Adipose tissue (tissue), 3 donors: Measurements from ENCODE around the gene GLP2R. TPM values are rescaled to one million over a fixed set of nuclear protein-coding genes. Genes with fewer than 3 reads are reported as not detected.
"Not testable (repeated sequence)": the region's sequence is repeated elsewhere in the genome, so short reads cannot be mapped to it uniquely, and the experiment has no call there.

ENCODE experiments used
- H3K27ac ChIP-seq: one replicate; pipeline ENCODE4 v1.5.1; 2013; ENCODE audit warnings: low read depth, low read length
- WGBS, 3 donors: extraction: QIAGEN DNeasy Blood & Tissue Kit; methylation state at CpG; one replicate each; pipeline ENCODE4 v1.1.7; 2013; 5-methylcytosine and 5-hydroxymethylcytosine counted together
- polyA plus RNA-seq, 3 donors: library from polyadenylated mRNA; stranded (reverse); fragments of 200-250 nt; gene quantifications; one replicate each; pipeline ENCODE4 v1.2.3, GENCODE V29; 2013
- donor health status: healthy with polysubstance abuse.
- donor health status: Bipolar disorder and iron deficiency.
- donor health status: healthy.

GLP2R gene, protein sequence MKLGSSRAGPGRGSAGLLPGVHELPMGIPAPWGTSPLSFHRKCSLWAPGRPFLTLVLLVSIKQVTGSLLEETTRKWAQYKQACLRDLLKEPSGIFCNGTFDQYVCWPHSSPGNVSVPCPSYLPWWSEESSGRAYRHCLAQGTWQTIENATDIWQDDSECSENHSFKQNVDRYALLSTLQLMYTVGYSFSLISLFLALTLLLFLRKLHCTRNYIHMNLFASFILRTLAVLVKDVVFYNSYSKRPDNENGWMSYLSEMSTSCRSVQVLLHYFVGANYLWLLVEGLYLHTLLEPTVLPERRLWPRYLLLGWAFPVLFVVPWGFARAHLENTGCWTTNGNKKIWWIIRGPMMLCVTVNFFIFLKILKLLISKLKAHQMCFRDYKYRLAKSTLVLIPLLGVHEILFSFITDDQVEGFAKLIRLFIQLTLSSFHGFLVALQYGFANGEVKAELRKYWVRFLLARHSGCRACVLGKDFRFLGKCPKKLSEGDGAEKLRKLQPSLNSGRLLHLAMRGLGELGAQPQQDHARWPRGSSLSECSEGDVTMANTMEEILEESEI
- polyA plus RNA-seq: 10 to 100 TPM in 1 of 3 donors, 1 to 10 TPM in 1, under 1 TPM in 1; 0.58 to 57.7 (median 4.4) TPM

DNA sequence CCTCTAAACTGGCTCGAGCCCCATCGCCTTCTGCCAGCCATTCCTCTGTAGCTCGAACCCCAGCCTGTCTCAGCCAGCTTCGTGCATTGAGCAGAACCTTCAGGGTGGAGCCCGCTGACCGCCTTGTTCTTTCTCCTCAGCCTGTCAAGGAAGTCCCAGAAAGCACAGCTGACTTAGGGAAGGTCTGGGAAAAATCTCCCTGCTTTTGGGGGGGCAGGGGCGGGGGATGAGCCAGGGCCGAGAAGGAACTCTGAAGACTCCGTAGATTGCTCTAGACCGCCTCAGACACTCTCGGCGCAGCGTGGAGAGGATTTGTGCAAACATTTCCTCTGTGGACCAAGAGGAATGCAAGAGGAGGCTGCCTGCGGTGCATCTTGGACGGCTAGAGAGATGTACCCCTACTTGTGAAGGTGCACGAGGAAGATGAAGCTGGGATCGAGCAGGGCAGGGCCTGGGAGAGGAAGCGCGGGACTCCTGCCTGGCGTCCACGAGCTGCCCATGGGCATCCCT is at the start of gene GLP2R:
Gene GLP2R (plus strand): TSS at position 284 of the 510 bp plus-strand sequence. CDS start 140 bp downstream, at position 424.
- H3K27ac ChIP-seq: no peak within 1 kb of the TSS
- 46 to 55% (median 52%) methylated on average over 21 of the region's 21 CpGs for WGBS, 3 donors

DNA sequence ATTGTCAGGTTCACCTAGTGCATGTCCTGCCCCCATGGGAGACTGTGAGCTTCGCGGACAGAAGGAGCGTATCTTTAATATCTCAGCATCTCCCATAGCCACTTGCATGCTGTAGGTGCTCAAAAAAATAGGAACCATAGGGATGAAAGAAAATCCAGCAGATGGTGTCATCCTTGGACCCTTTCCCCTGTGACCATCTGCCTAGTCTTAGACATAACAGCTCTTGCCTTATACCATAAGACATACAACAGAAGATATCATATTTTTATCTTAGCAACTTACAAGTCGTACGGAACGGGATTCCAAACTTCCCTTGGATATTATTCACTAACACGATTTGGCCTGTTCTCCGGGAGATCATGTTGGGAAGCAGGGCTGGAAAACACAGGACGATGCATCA is 48.8 kb upstream of the GLP2R start:
- WGBS, 3 donors: 78 to 92% (median 87%) methylated on average over 9 of the region's 9 CpGs
- no peak overlapping the region for H3K27ac ChIP-seq

DNA sequence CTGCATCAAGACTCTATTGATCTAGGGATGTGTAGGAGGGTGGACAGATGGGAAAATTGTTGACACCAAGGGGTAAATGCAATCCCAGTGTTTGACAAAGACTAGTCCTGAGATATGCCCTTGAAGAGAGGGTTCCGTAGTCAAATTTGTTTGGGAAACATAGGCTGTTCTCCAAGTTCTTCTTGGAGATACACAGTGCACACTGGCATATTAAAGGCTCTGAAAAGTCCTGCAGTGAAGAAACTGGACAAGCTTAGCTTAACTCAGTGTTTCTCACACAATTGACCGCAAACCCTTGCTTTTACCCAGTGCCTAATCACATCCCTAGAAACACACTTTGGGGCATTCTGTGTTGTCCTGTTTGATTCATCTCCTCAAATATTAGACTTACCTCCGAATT is 45.2 kb upstream of the GLP2R start:
- WGBS, 3 donors: 74 to 92% (median 91%) methylated on average over 3 of the region's 3 CpGs
- H3K27ac ChIP-seq: no peak overlapping the region

DNA sequence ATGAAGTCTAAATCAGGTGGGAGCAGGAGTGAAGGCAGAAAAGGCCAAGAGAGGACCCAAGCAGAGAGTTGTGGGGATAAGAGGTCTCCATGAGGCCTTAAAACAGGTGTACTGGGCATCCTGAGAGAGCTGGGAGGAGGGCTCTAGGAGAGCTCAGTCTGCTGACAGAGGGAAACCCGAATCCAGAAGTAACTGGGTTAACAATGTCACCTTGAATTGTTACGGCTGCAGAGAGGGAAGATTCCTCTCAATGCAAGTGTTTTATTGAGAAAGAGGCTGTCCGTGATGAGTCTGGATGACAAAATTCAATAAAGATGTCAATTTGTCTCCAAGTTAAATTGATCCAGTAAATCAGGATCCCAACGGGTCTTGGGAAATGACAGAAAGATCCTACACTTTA is 42.7 kb upstream of the GLP2R start:
- WGBS, 3 donors: 66 to 78% (median 70%) methylated on average over 4 of the region's 4 CpGs
- H3K27ac ChIP-seq: no peak overlapping the region

DNA sequence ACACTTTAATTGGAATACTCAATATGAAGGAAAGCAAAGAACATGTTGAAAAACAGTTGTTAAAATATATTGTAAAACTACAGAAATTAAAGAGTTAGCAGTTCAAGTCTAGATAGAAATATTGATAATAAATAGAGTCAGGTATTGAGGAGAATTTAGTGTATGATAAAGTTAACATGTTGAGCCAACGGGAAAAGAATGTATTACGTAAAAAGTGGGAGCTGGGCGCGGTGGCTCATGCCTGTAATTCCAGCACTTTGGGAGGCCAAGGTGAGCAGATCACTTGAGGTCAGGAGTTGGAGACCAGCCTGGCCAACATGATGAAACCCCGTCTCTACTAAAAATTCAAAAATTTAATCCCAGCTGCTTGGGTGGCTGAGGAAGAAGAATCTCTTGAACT is 42.3 kb upstream of the GLP2R start:
- not testable (repeated sequence) for H3K27ac ChIP-seq
- 91 to 92% (median 91%) methylated on average over 5 of the region's 5 CpGs for WGBS, 3 donors

DNA sequence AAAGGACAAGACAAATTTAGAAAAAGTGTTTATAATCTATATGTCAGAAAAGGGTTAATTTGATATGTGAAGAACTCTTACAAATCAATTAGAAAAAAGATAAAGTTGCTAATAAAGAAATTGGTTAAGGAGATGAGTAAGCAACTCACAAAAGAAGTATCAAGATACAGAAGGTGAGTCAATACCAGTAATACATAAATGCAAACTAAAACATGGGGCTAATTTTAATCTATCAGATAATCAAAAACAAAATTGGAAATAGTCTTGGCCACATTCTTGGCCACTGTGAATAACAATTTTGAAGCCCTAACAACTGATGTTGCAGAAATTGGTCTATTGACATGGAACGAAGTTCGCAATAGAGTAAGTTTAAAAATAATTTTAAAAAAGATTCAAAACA is 41.2 kb upstream of the GLP2R start:
- no peak overlapping the region for H3K27ac ChIP-seq
- WGBS, 3 donors: 95 to 97% (median 95%) methylated on average over 2 of the region's 2 CpGs

DNA sequence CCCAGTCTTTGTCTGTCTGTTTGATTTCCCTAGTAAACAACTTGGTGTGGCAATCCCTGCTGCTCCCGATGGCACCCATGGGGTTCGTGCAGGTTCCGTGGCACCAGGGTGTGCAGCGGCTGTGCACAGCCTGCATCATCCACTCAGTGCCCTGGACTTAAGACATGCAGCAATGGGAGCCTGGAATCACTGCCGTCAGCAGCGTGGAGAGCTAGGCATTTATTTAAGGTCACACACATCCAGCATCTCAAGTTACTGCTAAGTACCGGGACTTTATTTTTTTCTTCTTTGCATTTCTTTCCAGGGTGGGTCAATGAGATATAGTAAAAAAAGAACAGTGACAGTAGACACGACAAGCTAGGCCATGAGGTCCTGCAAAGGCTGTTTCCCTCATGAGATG is 37.1 kb upstream of the GLP2R start:
- 66 to 88% (median 87%) methylated on average over 8 of the region's 8 CpGs for WGBS, 3 donors

DNA sequence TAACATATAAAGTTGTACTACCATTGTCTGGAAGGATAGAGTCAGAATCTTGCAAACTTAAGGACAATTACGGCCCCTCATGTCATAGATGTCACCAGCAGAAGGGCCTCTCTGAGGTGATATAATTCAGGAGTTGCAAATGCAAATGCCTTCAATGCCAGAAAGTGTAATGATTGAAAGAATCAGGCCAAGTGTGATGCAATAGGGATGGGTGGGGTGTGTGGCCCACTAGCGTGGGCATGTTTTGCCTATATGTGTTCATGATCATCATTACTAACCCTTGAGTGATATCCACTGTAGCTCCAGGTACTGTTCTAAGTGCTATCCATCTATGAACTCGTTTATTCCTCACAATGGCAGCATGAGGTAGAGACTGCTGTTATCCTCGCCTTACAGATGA is 35.4 kb upstream of the GLP2R start:
- H3K27ac ChIP-seq: no peak overlapping the region
- 72 to 83% (median 79%) methylated on average over 4 of the region's 4 CpGs for WGBS, 3 donors

More for the DNA sequence above, 37.1 kb upstream of the GLP2R start:
- H3K27ac ChIP-seq: no peak overlapping the region

DNA sequence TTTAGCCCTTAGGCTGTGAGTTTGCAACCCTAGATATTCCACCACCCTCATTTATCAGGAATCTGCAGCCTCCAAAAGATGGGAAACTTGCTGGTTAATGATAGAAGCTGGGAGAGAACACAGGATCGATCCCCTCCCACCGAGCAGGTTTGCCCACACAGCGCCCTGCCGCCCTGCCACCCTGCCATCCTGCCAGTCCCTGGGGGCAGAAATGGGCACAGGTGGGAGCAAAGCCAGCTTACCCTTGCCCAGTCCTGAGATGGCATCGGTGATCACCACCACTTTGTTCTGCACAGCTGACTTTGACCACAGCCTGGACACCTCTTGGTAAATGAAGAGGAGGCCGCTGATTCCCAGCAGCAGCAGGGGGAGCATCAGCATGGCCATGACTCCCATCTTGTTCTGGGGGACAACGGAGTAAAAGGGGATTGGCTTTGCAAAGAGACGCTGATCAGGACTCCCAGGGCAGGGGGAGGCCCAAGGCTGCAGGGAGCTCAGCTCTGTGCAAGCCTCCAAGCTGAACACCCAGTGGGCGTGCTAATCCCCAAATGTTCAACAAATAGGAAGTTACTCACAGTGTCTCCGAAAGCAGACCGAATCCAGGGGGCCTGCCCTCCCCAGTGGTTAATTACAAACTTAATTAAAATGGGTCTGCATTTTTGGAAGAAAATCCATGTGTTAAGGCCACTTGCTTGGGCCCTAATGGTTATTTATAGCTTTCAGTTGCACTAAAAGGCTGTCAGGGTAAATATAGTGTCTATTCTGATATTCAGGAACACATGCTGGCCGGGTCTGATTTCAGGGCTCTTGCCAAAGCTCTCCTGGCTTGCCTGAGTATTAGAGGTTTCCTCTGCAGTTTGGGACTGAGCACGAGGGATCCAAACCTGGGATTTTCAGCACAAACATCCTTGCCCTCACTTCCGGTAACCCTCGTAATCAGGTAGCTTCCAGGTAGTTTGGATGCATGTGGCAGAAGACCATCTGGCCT is 34.5 kb upstream of the GLP2R start, which contains the start of gene DHRS7C:
Gene DHRS7C (minus strand): TSS at position 704 of the 988 bp plus-strand sequence. CDS start 308 bp downstream, at position 396.
- whole genome bisulfite sequencing, 3 donors: 70 to 76% (median 71%) methylated on average over 15 of the region's 15 CpGs
- H3K27ac ChIP-seq: no peak within 1 kb of the TSS

DNA sequence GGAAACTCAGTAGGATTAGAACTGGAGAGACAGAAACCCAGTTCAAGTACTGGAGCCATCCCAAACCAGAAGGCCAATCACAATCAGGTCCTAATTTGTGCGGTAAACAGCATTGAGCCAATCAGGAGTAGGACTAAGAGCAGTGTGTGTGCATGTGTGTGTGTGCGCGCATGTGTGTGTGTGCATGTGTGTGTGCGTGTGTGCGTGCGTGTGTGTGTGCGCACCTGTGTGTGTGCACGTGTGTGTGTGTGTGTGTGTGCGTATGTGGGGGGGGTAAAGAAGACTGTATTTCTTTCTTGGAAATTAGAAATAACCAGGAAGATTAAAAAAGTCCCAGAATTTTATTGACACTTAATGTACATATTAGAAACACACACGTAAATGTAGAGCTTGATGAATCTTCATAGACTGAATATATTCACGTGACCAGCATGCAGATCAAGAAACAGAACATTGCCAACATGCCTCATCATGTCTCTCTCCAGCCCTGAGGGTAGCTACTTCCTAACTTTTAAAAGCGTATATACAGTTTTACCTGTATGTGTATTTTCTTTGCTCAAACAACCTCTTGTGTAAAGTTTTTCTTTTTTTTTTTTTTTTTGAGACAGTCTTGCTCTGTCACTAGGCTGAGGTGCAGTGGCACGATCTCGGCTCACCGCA is 33.4 kb upstream of the GLP2R start:
- no peak overlapping the region for H3K27ac ChIP-seq
- 92 to 96% (median 93%) methylated on average over 15 of the region's 15 CpGs for WGBS, 3 donors

DNA sequence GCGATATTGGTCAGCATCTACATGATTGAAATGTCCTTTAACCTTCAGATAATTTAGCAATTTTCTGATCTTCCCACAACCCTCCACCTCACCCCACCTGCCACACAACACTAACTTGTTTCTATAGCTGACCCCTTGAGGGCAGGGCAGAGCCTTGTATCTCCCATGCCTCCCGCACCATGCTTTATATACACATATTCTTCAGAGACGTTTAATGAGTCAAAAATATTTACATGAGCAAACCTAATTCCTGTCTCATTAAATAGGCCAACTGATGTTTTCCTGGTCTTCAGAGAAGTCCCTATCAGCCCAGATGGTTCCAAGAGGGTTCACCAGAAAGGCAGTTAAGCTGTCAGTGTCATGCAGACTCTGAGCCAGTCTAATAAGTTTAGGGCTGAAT is 27.7 kb upstream of the GLP2R start:
- H3K27ac ChIP-seq: no peak overlapping the region
- WGBS, 3 donors: 71 to 81% (median 77%) methylated on average over 3 of the region's 3 CpGs

DNA sequence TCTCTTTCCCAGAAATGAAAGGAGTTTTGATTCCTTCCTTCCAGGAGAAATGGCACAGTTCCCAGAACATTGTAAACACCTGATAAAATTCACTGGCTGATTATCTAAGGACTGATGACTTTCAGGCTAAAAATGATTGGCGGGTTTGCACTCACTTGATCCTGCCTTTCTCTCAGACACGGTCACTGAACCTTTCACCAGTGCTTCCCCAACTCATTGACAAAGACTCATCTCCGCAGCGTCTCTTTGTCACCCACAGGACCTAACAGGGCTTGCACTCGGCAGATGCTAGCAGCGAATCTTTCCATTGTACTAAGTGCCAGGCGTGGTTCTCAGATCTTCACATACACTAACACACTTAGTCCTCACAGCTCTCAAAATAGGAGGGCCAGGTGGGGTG is 27.0 kb upstream of the GLP2R start:
- H3K27ac ChIP-seq: no peak overlapping the region
- 70 to 88% (median 83%) methylated on average over 7 of the region's 7 CpGs for WGBS, 3 donors

DNA sequence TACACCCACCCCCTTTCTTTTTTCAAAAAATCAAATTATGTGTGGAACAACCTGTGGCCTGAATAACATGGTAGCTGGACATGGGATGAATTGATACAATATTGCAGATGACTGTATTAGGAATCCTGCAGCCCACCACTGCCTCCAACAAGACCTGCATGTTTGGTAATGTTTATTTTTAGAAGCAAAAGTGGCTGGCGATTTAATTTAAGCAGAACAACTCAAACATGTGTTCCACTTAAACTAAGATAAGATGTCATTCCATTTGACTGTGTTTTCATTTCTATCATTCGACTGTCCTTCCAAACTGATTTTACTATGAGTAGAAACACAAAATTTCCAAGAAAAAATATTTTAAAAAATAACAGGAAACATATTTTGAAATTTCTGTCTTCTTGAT is 24.2 kb upstream of the GLP2R start:
- H3K27ac ChIP-seq: no peak overlapping the region
- WGBS, 3 donors: 54 to 74% (median 66%) methylated on average over 2 of the region's 2 CpGs

DNA sequence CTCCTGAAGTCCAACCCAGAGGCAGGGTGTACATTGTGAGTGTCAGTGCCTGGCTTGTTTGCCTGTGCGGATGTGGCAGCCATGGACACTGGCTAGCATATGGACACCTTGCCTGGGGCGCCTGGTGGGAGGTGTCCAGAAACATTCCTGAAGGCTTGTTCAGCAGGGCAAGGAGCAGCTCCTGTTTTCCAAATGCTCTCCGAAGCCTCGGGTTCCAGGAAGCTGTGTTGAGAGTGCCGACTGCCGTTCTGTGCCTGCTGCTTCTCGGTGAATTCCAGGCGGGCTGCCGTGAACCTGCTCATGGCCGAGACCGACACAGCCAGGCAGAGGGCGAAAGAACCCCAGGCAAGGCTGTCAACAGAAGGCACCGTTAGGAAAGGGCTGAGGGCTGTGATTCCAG is 23.4 kb upstream of the GLP2R start:
- 72 to 76% (median 74%) methylated on average over 13 of the region's 13 CpGs for WGBS, 3 donors
- H3K27ac ChIP-seq: no peak overlapping the region

DNA sequence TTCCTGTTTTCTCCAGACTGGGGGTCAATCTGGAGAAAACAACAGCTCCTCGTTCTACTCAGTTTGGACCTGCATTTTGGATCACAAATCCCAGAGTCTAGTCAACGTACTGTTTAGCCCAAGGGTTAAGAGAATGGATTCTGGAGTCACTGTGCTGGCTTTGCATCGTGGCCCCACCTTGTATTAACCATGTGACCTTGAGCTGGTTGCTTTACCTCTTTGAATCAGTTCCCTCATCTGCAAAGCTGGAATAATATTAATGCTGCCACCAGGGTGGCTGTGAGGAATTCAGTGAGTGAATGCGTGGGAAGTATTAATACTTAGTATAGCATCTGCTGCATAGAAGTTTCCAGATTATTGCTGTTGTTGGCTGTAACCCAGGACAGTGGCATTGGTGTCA is 23.0 kb upstream of the GLP2R start:
- no peak overlapping the region for H3K27ac ChIP-seq
- WGBS, 3 donors: 63 to 69% (median 66%) methylated on average over 4 of the region's 4 CpGs

DNA sequence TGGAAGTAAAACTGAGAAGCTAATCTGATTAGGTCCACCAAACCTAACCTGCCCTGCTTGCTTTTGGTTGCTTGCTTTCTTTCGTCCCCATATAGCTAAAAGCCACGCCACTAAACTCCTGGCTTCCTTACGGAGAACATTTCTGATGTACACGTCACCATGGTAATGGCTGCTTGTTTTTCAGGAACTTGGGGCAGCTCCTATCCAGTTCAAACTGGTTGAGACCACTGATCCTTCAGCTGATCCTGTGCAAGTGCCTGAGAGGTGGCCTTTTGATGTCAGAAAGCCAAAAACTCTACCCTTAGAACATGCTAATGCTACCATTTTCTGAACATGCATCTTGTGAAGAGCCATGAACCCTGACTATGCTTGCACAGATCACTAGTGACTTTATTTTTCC is 20.0 kb upstream of the GLP2R start:
- WGBS, 3 donors: 35 to 84% (median 38%) methylated on average over 4 of the region's 4 CpGs
- H3K27ac ChIP-seq: no peak overlapping the region

DNA sequence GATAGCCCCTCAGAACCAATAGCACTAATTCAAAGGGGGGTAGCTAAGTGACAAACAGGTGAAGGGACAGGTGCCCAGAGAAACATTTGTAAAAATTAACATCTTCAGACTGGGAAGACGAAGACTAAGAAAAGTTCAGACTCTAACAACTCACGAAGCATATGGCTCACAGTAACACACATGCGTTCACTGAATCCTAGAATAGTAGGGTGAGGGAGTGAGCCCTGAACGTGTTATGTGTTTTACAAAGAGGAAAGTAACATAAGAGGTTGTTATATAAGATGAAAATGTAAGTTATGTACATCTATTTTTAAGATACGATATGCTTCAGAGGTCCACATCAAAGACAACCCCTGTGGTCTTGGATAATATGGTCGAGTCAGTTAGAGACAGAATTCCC is 19.0 kb upstream of the GLP2R start:
- WGBS, 3 donors: 60 to 81% (median 74%) methylated on average over 6 of the region's 6 CpGs
- H3K27ac ChIP-seq: no peak overlapping the region

DNA sequence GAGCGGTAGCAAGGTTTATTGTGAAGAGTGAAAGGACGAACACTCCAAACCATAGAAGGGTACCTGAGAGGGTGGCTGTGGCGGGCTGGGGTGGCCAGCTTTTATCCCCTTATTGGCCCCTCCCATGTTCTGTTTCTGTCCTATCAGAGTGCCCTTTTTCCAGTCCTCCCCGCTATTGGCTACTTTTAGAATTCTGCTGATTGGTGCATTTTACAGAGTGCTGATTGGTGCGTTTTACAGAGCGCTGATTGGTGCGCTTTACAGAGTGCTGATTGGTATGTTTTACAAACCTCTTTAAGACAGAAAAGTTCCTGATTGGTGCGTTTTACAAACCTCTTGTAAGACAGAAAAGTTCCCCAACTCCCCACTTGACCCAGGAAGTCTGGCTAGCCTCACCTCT is 16.3 kb upstream of the GLP2R start:
- WGBS, 3 donors: 87 to 95% (median 90%) methylated on average over 8 of the region's 8 CpGs
- H3K27ac ChIP-seq: no peak overlapping the region
